WI38 (cell line): ENCODE data around the gene SLC25A47.
A peak's percentile ranks its signal among the peaks of the same experiment; 100 is the strongest.

ENCODE experiments used
- H3K4me3 ChIP-seq: 2 replicates; pipeline ENCODE4 v1.5.1; 2011; ENCODE audit warnings: low read depth, mild to moderate bottlenecking, control low read depth, low read length
- CTCF ChIP-seq: IDR thresholded peaks from 2 replicates; pipeline ENCODE4 v1.5.1; 2012; ENCODE audit warnings: low read depth, mild to moderate bottlenecking, control low read depth, low read length

SLC25A47 gene

GRCh38 chr14:100372357-100373048, 49.4 kb downstream of the SLC25A47 start:
- H3K4me3 ChIP-seq: peak overlapping the region; percentile 87

GRCh38 chr14:100374270-100374669, 51.1 kb downstream of the SLC25A47 start:
- TF ChIP-seq CTCF: no peak

More at GRCh38 chr14:100372357-100373048, 49.4 kb downstream of the SLC25A47 start:
- TF ChIP-seq CTCF: no peak

GRCh38 chr14:100374876-100375265, 51.7 kb downstream of the SLC25A47 start:
- H3K4me3 ChIP-seq: peak overlapping the region; percentile 87
- TF ChIP-seq CTCF: no peak

More at GRCh38 chr14:100374270-100374669, 51.1 kb downstream of the SLC25A47 start:
- H3K4me3 ChIP-seq: peak overlapping the region; percentile 87

GRCh38 chr14:100375266-100375962, 52.3 kb downstream of the SLC25A47 start:
- peak overlapping the region; percentile 87 for H3K4me3 ChIP-seq
- no peak for TF ChIP-seq CTCF

GRCh38 chr14:100375963-100376735, 53.0 kb downstream of the SLC25A47 start, which contains the start of gene WDR25:
TSS of gene WDR25 (plus strand) at chr14:100376485.
- peak within 1 kb of the TSS; percentile 87 for H3K4me3 ChIP-seq
- TF ChIP-seq CTCF: no peak

- TF ChIP-seq CTCF: peak; percentile 37
- H3K4me3 ChIP-seq: peak overlapping the region; percentile 87
These were observed 53.6 kb downstream of the SLC25A47 start for GRCh38 chr14:100376751-100377171.
